Fibroblast of villous mesenchyme (primary cell): Measurements from ENCODE around the gene PDHA1. TPM values are rescaled to one million over a fixed set of nuclear protein-coding genes. Genes with fewer than 3 reads are reported as not detected.
A peak's percentile ranks its signal among the peaks of the same experiment; 100 is the strongest.

Experiments used
- DNase-seq: peaks from one replicate; pipeline ENCODE4 v3.0.0-alpha.2; 2010; ENCODE audit warnings: low read depth
- H3K4me3 ChIP-seq: 2 replicates; pipeline ENCODE4 v1.5.1; 2011; ENCODE audit warnings: low read depth, mild to moderate bottlenecking, low read length
- total RNA-seq: library from RNA; depleted of rRNA; stranded (reverse); fragments of >200 nt; gene quantifications from 2 replicates; pipeline ENCODE4 v1.2.3, GENCODE V29; 2012
- TF ChIP-seq, protein P1 (sequence below): IDR thresholded peaks from 2 replicates; pipeline ENCODE4 v1.5.1; 2012; ENCODE audit warnings: low read depth, mild to moderate bottlenecking, low read length; ENCODE audit not compliant: insufficient read depth

PDHA1 gene
- total RNA-seq, 1 donor, result 32.4 TPM

DNA sequence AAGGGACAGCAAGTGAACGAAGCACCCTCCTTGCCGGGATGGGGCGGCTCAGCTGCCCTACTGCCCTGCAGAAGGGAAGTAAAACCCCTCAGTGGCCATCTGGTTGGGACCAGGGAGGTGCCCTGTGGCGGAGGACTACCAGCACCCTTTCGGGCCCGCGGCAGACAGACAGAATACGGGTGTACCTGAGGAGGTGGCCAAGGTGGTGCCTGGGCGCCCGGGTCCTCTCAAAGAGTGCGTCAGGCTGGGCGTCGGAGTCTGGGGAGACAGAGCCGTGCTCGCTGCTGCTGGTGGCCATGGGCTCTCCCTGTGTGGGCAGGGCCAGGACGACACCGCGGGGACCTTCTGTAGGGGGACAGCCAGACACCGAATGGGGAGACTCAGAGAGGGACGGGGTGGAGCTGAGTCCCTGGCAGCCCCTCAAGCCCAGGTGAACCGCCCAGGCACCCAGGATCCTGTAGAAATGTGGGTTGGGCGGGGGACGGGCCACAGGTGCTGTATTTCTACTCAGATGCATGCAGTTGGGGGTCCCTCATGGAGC is 29.7 kb downstream of the PDHA1 start:
- no peak overlapping the region for H3K4me3 ChIP-seq
- TF ChIP-seq, protein P1, sequence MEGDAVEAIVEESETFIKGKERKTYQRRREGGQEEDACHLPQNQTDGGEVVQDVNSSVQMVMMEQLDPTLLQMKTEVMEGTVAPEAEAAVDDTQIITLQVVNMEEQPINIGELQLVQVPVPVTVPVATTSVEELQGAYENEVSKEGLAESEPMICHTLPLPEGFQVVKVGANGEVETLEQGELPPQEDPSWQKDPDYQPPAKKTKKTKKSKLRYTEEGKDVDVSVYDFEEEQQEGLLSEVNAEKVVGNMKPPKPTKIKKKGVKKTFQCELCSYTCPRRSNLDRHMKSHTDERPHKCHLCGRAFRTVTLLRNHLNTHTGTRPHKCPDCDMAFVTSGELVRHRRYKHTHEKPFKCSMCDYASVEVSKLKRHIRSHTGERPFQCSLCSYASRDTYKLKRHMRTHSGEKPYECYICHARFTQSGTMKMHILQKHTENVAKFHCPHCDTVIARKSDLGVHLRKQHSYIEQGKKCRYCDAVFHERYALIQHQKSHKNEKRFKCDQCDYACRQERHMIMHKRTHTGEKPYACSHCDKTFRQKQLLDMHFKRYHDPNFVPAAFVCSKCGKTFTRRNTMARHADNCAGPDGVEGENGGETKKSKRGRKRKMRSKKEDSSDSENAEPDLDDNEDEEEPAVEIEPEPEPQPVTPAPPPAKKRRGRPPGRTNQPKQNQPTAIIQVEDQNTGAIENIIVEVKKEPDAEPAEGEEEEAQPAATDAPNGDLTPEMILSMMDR, result no peak
- no peak for DNase-seq

DNA sequence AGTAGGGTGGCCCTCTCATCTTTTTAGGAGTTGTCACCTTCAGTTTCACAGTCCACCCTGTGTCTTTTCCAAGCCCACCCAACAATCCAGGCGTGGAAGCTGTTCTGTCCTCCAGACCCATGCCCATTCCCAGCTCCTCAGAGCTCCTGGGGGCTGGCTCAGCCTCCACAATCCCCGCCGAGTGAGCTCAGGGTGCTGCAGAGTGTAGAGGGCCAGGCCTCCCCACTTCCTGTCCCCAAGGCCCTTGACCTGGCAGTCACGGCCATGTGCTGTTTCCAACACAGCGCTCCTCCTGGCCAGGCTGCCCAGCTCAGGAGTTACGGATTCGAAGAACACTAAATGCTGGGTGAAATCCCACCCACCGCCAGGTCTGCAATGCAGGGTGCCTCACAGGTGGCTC is 31.8 kb downstream of the PDHA1 start:
- no peak overlapping the region for H3K4me3 ChIP-seq
- TF ChIP-seq, protein P1, result no peak
- DNase-seq, result no peak

DNA sequence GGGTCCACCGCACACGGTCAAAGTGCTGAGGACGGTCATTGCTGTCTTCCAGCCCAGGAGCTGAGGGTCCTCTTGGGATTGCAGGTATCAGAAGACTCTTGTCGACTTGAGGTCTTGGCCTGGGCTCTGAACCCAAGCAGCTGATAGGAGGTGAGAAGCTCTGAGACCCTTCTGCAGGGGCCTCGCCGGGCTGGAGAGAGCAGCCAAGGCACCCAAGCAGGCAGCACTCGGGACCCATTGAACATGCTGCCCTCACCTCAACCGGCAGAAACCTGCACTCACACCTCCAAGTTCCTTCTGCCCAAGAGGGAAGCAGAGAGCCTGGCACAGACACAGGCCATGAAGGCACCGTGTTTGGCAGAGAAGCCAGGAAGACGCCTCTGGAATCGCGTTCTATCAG is 34.1 kb downstream of the PDHA1 start:
- no peak overlapping the region for H3K4me3 ChIP-seq
- no peak for DNase-seq
- TF ChIP-seq, protein P1, result no peak

DNA sequence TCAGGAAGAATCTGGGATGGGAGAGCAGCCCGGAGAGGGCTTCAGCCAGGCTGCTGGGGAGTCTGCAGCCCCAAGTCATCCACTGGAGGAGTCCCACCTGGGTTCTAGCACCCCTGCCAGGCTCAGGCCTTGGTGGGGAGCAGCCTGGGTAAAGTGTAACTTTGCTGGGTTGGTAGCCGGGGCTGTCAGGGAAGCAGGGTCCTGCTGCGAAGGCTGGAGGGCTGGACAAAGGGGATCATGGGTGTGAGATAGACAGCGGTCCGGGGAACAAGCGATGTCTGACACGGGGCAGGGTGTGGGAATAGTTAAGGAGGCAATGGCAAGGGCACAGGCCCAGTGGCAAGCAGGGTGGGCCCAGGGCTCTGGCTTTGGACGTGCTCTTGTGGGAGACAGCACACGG is 37.6 kb downstream of the PDHA1 start:
- no peak for DNase-seq
- TF ChIP-seq, protein P1, result no peak
- no peak overlapping the region for H3K4me3 ChIP-seq

DNA sequence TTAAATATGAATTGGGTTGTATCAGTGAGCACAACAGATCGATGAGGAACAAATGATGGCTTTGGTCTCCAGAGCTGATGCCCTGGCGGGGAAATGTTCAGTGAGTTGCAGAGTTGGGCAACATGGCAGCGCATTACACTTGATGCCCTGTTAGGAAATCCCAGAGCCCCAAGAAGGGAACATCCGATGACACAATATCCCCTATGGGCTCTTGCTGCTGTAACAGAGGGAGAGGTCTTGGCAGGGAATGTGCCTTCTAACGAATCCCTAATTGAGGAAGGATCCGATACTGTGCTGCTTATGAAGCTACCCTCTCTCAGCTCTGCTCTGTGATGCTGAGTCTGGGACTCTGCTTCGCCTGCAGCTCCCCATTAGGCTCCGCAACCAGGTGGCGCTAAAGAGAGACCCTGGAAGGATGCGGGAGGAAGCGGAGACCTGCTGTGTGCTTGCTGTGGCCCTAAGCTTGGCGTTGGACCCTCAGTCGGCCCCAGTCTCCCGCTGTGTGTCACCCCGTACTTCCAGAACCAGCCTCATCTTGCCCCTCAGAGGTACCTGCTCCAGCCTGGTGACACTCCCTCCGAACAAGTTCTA is 38.9 kb downstream of the PDHA1 start:
- peak; percentile 22 for DNase-seq
- no peak overlapping the region for H3K4me3 ChIP-seq
- TF ChIP-seq, protein P1, result peak; percentile 63

DNA sequence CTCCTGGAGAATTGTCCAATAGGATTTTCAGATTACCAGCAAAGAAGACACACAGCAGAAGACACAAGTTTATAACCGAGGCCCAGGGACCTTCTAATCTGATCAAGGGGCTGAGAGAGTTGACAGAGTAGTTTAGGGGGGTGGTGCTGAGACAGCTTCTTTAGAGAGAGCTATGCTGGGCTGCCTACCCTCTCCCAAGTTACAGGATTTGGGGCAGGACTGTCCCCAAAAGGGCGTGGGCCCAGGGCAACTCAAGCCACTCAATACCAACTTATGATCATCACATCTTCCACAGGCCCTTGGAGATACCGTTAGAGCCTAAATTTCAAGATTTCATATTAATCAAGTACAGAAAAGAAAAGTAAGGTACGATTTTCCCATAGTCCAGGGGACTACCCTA is 43.0 kb downstream of the PDHA1 start:
- no peak overlapping the region for H3K4me3 ChIP-seq
- TF ChIP-seq, protein P1, result no peak
- no peak for DNase-seq

DNA sequence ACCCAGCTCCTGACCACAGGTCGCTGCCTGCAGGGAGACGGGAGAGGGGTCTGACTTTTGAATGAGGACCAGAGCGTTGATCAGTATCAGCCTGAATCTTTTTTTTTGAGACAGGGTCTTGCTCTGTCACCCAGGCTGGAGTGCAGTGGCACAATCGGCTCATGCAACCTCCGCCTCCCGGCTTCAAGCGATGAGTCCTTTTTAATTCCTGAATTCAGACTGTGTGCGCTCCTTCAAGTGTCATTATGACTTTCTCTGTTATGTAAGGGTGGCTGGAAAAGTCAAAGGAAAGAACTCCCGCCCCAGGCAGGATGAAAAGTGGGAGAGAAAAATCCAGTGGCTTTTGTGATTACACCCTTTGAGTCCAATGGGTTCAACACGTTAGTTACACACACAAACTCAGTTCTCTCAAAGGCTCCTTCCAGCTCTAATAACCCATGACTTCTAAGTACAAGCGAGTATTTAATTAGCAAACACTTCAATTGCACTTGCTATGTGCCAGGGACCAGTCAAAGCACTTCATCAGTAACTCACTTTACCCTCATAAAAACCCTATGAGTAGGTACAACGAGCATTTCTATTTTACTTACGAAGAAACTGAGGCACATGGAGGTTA is 44.4 kb downstream of the PDHA1 start:
- DNase-seq, result no peak
- no peak overlapping the region for H3K4me3 ChIP-seq
- TF ChIP-seq, protein P1, result no peak
